Trophoblast cell (in vitro differentiated cells and primary cell): ENCODE data around the gene PDZD7.
"Not testable (repeated sequence)": the region's sequence is repeated elsewhere in the genome, so short reads cannot be mapped to it uniquely, and the experiment has no call there.

Experiments
- DNase-seq, 2 donors: peaks; one replicate each; pipeline ENCODE4 v3.0.0-alpha.2; 2016
- H2AFZ ChIP-seq: 2 replicates; pipeline ENCODE4 v1.6.1; 2013; ENCODE audit warnings: low read length, moderate library complexity, mild to moderate bottlenecking; ENCODE audit not compliant: insufficient read depth, poor library complexity
- H2AK5ac ChIP-seq: 2 replicates; pipeline ENCODE4 v1.6.1; 2013; ENCODE audit warnings: mild to moderate bottlenecking, low read length
- H2BK120ac ChIP-seq: 2 replicates; pipeline ENCODE4 v1.6.1; 2013; ENCODE audit warnings: low read length, mild to moderate bottlenecking, moderate library complexity; ENCODE audit not compliant: insufficient read depth, poor library complexity
- H2BK12ac ChIP-seq: 2 replicates; pipeline ENCODE4 v1.6.1; 2013; ENCODE audit warnings: mild to moderate bottlenecking, low read length, moderate library complexity
- H2BK5ac ChIP-seq: 2 replicates; pipeline ENCODE4 v1.6.1; 2013; ENCODE audit warnings: low read length, low read depth, moderate library complexity, mild to moderate bottlenecking; ENCODE audit not compliant: poor library complexity
- H3K14ac ChIP-seq: 2 replicates; pipeline ENCODE4 v1.6.1; 2013; ENCODE audit warnings: mild to moderate bottlenecking, low read length
- H3K18ac ChIP-seq: 2 replicates; pipeline ENCODE4 v1.6.1; 2013; ENCODE audit warnings: mild to moderate bottlenecking, low read length
- H3K23ac ChIP-seq: 2 replicates; pipeline ENCODE4 v1.6.1; 2013; ENCODE audit warnings: low read length
- H3K27ac ChIP-seq: 2 replicates; pipeline ENCODE4 v1.5.1; 2013; ENCODE audit warnings: low read depth, mild to moderate bottlenecking, inconsistent platforms, low read length, moderate library complexity
- H3K27me3 ChIP-seq: 2 replicates; pipeline ENCODE4 v1.6.1; 2013; ENCODE audit warnings: inconsistent platforms, mild to moderate bottlenecking, low read length, moderate library complexity; ENCODE audit not compliant: insufficient read depth
- H3K36me3 ChIP-seq, 2 experiments: 1 replicate in 1 of 2; 2 replicates in 1 of 2; pipeline ENCODE4 v1.6.1; 2013; ENCODE audit warnings: low read length in 2 of 2, mild to moderate bottlenecking in 2 of 2, moderate library complexity in 1 of 2; ENCODE audit not compliant: insufficient read depth in 2 of 2, control insufficient read depth in 1 of 2
- H3K4ac ChIP-seq: 2 replicates; pipeline ENCODE4 v1.6.1; 2013; ENCODE audit warnings: low read depth, mild to moderate bottlenecking, low read length, moderate library complexity
- H3K4me1 ChIP-seq, 2 experiments: 1 replicate in 1 of 2; 2 replicates in 1 of 2; pipeline ENCODE4 v1.6.1; 2013; ENCODE audit warnings: low read length in 2 of 2, mild to moderate bottlenecking in 2 of 2, moderate library complexity in 1 of 2; ENCODE audit not compliant: insufficient read depth in 2 of 2, control insufficient read depth in 1 of 2
- H3K4me2 ChIP-seq: 2 replicates; pipeline ENCODE4 v1.6.1; 2013; ENCODE audit warnings: inconsistent platforms, mild to moderate bottlenecking, low read length, moderate library complexity
- H3K4me3 ChIP-seq: 2 replicates; pipeline ENCODE4 v1.5.1; 2013; ENCODE audit warnings: mild to moderate bottlenecking, low read depth, low read length, inconsistent platforms
- H3K79me1 ChIP-seq: one replicate; pipeline ENCODE4 v1.6.1; 2013; ENCODE audit warnings: low read length
- H3K79me2 ChIP-seq: 2 replicates; pipeline ENCODE4 v1.6.1; 2013; ENCODE audit warnings: low read length, mild to moderate bottlenecking; ENCODE audit not compliant: control insufficient read depth, insufficient read depth, poor library complexity
- H3K9ac ChIP-seq: 2 replicates; pipeline ENCODE4 v1.6.1; 2013; ENCODE audit warnings: mild to moderate bottlenecking, low read length
- H3K9me3 ChIP-seq: 2 replicates; pipeline ENCODE4 v1.6.1; 2013; ENCODE audit warnings: low read depth, mild to moderate bottlenecking, control low read depth, inconsistent platforms, low read length; ENCODE audit not compliant: insufficient read depth
- H4K12ac ChIP-seq: 2 replicates; pipeline ENCODE4 v1.6.1; 2013; ENCODE audit warnings: low read depth, mild to moderate bottlenecking, low read length, moderate library complexity
- H4K8ac ChIP-seq: 2 replicates; pipeline ENCODE4 v1.6.1; 2013; ENCODE audit warnings: low read depth, mild to moderate bottlenecking, low read length, moderate library complexity
- H4K91ac ChIP-seq: one replicate; pipeline ENCODE4 v1.6.1; 2013; ENCODE audit warnings: low read depth, mild to moderate bottlenecking, low read length, moderate library complexity
- WGBS: extraction: QIAGEN DNeasy Blood & Tissue Kit; methylation state at CpG from one replicate; pipeline ENCODE4 v1.1.7; 2013; ENCODE audit warnings: missing lambda C conversion rate; ENCODE audit not compliant: insufficient read length, insufficient coverage; ENCODE audit errors: extremely low coverage; 5-methylcytosine and 5-hydroxymethylcytosine counted together

Gene PDZD7

GRCh38 chr10:101035916-101036702 is 5.2 kb upstream of the PDZD7 start:
- H3K4ac ChIP-seq, result no peak overlapping the region
- H3K36me3 ChIP-seq, result peaks cover 21 to 25% of the 10 kb centered on the region in 2 experiments
- no peak overlapping the region for H3K14ac ChIP-seq
- H3K27me3 ChIP-seq, result no peaks in the 10 kb centered on the region
- H2BK5ac ChIP-seq, result no peak overlapping the region
- no peak overlapping the region for H3K27ac ChIP-seq
- WGBS, result no CpG with 5 or more reads among the region's 10 CpGs
- peaks cover 9% of the 10 kb centered on the region for H3K79me1 ChIP-seq
- no peak overlapping the region for H2AFZ ChIP-seq
- no peak overlapping the region for H2BK12ac ChIP-seq
- no peak overlapping the region for H3K18ac ChIP-seq
- DNase-seq, result no peak
- no peaks in the 10 kb centered on the region for H3K79me2 ChIP-seq
- no peak overlapping the region for H3K9ac ChIP-seq
- peaks cover 8 to 15% of the 10 kb centered on the region in 2 experiments for H3K4me1 ChIP-seq
- no peak overlapping the region for H3K23ac ChIP-seq
- H3K4me2 ChIP-seq, result no peak overlapping the region
- H4K8ac ChIP-seq, result no peak overlapping the region
- no peaks in the 10 kb centered on the region for H3K9me3 ChIP-seq
- no peak overlapping the region for H2AK5ac ChIP-seq
- H2BK120ac ChIP-seq, result no peak overlapping the region
- H4K12ac ChIP-seq, result no peak overlapping the region
- no peak overlapping the region for H4K91ac ChIP-seq
- H3K4me3 ChIP-seq, result no peak overlapping the region

DNA sequence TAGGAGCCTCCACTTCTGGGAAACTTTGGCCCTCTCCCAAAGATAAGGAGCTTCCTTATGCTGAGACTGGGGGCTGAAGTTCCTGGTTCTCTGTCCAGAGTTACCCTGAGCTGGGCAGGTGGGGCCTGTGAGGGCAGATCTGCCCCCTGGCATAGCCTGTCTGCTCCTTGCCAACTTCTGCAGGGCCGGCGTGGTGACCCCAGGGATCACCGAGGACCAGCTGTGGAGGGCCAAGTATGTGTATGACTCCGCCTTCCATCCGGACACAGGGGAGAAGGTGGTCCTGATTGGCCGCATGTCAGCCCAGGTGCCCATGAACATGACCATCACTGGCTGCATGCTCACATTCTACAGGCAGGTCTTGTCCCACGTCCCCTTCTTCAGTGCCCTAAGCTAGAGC is 4.4 kb upstream of the PDZD7 start:
- no peak overlapping the region for H2AFZ ChIP-seq

GRCh38 chr10:101034404-101034803 is 3.5 kb upstream of the PDZD7 start:
- H3K4ac ChIP-seq, H2AFZ ChIP-seq, H2BK5ac ChIP-seq, H3K9me3 ChIP-seq, DNase-seq, H3K79me1 ChIP-seq, H3K4me2 ChIP-seq, H3K23ac ChIP-seq, H2BK120ac ChIP-seq, H3K79me2 ChIP-seq, H3K9ac ChIP-seq, H3K27me3 ChIP-seq, H2BK12ac ChIP-seq, H3K4me3 ChIP-seq, H4K12ac ChIP-seq, H3K27ac ChIP-seq, H3K14ac ChIP-seq, H3K18ac ChIP-seq, H4K8ac ChIP-seq, H2AK5ac ChIP-seq, H4K91ac ChIP-seq: not testable (repeated sequence)
- no CpG with 5 or more reads among the region's 4 CpGs for WGBS
- H3K4me1 ChIP-seq, result peaks cover 17 to 22% of the 10 kb centered on the region in 2 experiments
- H3K36me3 ChIP-seq, result peaks cover 21 to 25% of the 10 kb centered on the region in 2 experiments

More for the DNA sequence above, 4.4 kb upstream of the PDZD7 start:
- Histone ChIP-seq H3K4me1 (peaks cover 12 to 20% of the 10 kb centered on the region in 2 experiments), H3K18ac (no peak overlapping the region), H4K8ac (no peak overlapping the region), H3K79me2 (no peaks in the 10 kb centered on the region), H3K36me3 (peaks cover 21 to 25% of the 10 kb centered on the region in 2 experiments), H3K4me2 (no peak overlapping the region), H3K23ac (no peak overlapping the region), H3K9ac (no peak overlapping the region), H3K27me3 (no peaks in the 10 kb centered on the region), H4K12ac (no peak overlapping the region), H3K14ac (no peak overlapping the region), H2BK5ac (no peak overlapping the region), H3K79me1 (peaks cover 9% of the 10 kb centered on the region), H3K4me3 (no peak overlapping the region), H2BK120ac (no peak overlapping the region), H3K4ac (no peak overlapping the region), H3K9me3 (no peaks in the 10 kb centered on the region), H4K91ac (no peak overlapping the region), H3K27ac (no peak overlapping the region), H2BK12ac (no peak overlapping the region), H2AK5ac (no peak overlapping the region)
- DNase-seq, result no peak
- WGBS, result no CpG with 5 or more reads among the region's 7 CpGs

GRCh38 chr10:101033276-101033675 is 2.3 kb upstream of the PDZD7 start:
- Histone ChIP-seq H4K91ac (no peak overlapping the region), H3K79me2 (no peaks in the 10 kb centered on the region), H3K36me3 (peaks cover 21 to 23% of the 10 kb centered on the region in 2 experiments), H3K9ac (no peak overlapping the region), H2BK12ac (no peak overlapping the region), H2AK5ac (no peak overlapping the region), H3K4ac (no peak overlapping the region), H3K14ac (no peak overlapping the region), H3K9me3 (no peaks in the 10 kb centered on the region), H3K27ac (no peak overlapping the region), H3K18ac (no peak overlapping the region), H3K4me3 (no peak overlapping the region), H4K12ac (no peak overlapping the region), H2BK120ac (no peak overlapping the region), H3K23ac (no peak overlapping the region), H2AFZ (no peak overlapping the region), H3K4me2 (no peak overlapping the region), H4K8ac (no peak overlapping the region), H3K27me3 (no peaks in the 10 kb centered on the region), H3K79me1 (peaks cover 9% of the 10 kb centered on the region), H3K4me1 (peaks cover 17 to 22% of the 10 kb centered on the region in 2 experiments), H2BK5ac (no peak overlapping the region)
- no peak for DNase-seq
- WGBS, result no CpG with 5 or more reads among the region's 3 CpGs
